Progenitor cell of endocrine pancreas (in vitro differentiated cells): Measurements from ENCODE around the gene MRFAP1. TPM values are rescaled to one million over a fixed set of nuclear protein-coding genes. Genes with fewer than 3 reads are reported as not detected.

Experiments
- DNase-seq: peaks from one replicate; pipeline ENCODE4 v3.0.0; 2021; ENCODE audit warnings: low spot score; ENCODE audit not compliant: unreplicated experiment
- H3K27ac Mint-ChIP-seq: 2 replicates; pipeline ENCODE4 v1.8.0; 2021; ENCODE audit warnings: mild to moderate bottlenecking, moderate library complexity, mixed read lengths
- H3K27me3 Mint-ChIP-seq: 2 replicates; pipeline ENCODE4 v1.8.0; 2021; ENCODE audit warnings: mixed read lengths
- H3K36me3 Mint-ChIP-seq: 2 replicates; pipeline ENCODE4 v1.8.0; 2022; ENCODE audit warnings: mixed read lengths; ENCODE audit not compliant: insufficient read depth
- H3K4me1 Mint-ChIP-seq: 2 replicates; pipeline ENCODE4 v1.8.0; 2021; ENCODE audit warnings: low read depth, mixed read lengths
- H3K4me3 Mint-ChIP-seq: 2 replicates; pipeline ENCODE4 v1.8.0; 2021; ENCODE audit warnings: low read depth, mild to moderate bottlenecking, moderate library complexity, mixed read lengths
- H3K9me3 Mint-ChIP-seq: 2 replicates; pipeline ENCODE4 v1.8.0; 2021; ENCODE audit warnings: low read depth, mixed read lengths
- CTCF ChIP-seq: fragments of 200-600 bp; sonication (generic); IDR thresholded peaks from one replicate; pipeline ENCODE4 v1.5.0; 2021; ENCODE audit warnings: antibody characterized with exemption, mild to moderate bottlenecking; ENCODE audit not compliant: unreplicated experiment
- total RNA-seq: library from RNA; stranded (reverse); gene quantifications from 2 replicates; pipeline ENCODE4 v1.2.1, GENCODE V29; 2021

Gene MRFAP1
- total RNA-seq, 1 donor from 2014 or later: 223 TPM

- no peaks in the 10 kb centered on the region for H3K27me3 Mint-ChIP-seq
- TF ChIP-seq CTCF: no peak
- H3K4me3 Mint-ChIP-seq: peak overlapping the region; percentile 87
- H3K36me3 Mint-ChIP-seq: peaks cover 15% of the 10 kb centered on the region
- peak; percentile 88 for DNase-seq
- H3K9me3 Mint-ChIP-seq: no peaks in the 10 kb centered on the region
- peaks cover 27% of the 10 kb centered on the region for H3K4me1 Mint-ChIP-seq
- H3K27ac Mint-ChIP-seq: peak overlapping the region; percentile 98
These were observed 33.4 kb downstream of the MRFAP1 start for GRCh38 chr4:6673660-6674499.

GRCh38 chr4:6674500-6675149 is 34.1 kb downstream of the MRFAP1 start:
- Mint-ChIP-seq H3K4me3 (peak overlapping the region; percentile 87), H3K27ac (peak overlapping the region; percentile 85), H3K36me3 (peaks cover 17% of the 10 kb centered on the region), H3K4me1 (peaks cover 27% of the 10 kb centered on the region), H3K9me3 (no peaks in the 10 kb centered on the region), H3K27me3 (no peaks in the 10 kb centered on the region)
- no peak for DNase-seq
- TF ChIP-seq CTCF: peak; percentile 63

- Mint-ChIP-seq H3K36me3 (peaks cover 19% of the 10 kb centered on the region), H3K9me3 (no peaks in the 10 kb centered on the region), H3K27ac (peak overlapping the region; percentile 35), H3K4me3 (peak overlapping the region; percentile 2), H3K27me3 (no peaks in the 10 kb centered on the region), H3K4me1 (peaks cover 27% of the 10 kb centered on the region)
- no peak for DNase-seq
- TF ChIP-seq CTCF: no peak
These were observed 36.5 kb downstream of the MRFAP1 start for GRCh38 chr4:6676722-6677558.

GRCh38 chr4:6680372-6681034 is 40.0 kb downstream of the MRFAP1 start:
- no peaks in the 10 kb centered on the region for H3K9me3 Mint-ChIP-seq
- peak; percentile 31 for TF ChIP-seq CTCF
- DNase-seq: no peak
- H3K27me3 Mint-ChIP-seq: no peaks in the 10 kb centered on the region
- no peak overlapping the region for H3K27ac Mint-ChIP-seq
- peaks cover 19% of the 10 kb centered on the region for H3K36me3 Mint-ChIP-seq
- no peak overlapping the region for H3K4me3 Mint-ChIP-seq
- peaks cover 15% of the 10 kb centered on the region for H3K4me1 Mint-ChIP-seq
